ENCODE measurements around the gene FSHR.

The FSHR gene

DNA sequence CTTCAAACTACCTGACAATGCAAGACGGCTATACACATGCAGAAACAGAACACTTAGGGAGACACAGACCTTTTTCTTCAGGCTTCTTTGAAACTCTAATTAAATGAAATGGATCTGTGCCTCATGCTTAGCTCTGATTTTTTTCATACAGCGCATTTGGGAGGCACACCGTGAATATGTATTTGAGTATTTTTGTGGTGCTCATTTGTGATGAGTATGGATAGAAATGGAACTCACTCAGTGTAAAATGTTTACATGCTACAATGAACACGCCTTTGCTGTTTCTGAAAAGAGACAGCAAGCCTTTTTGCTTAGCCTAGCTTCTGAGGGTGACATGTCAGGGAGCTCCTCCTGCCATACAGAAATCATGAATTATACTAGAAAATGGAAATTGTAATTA is 113.3 kb downstream of the FSHR start:
- no peak overlapping the region for H3K4me2 ChIP-seq (ENCODE audit: low read length)
- no peaks in the 10 kb centered on the region for H4K20me1 ChIP-seq (ENCODE audit: insufficient read depth, low read length)
- no peak overlapping the region for H3K9ac ChIP-seq (ENCODE audit: low read length)
- H3F3A ChIP-seq (ENCODE audit: insufficient read depth, low read length) = no peaks in the 10 kb centered on the region
- no peaks in the 10 kb centered on the region for H3K36me3 ChIP-seq (ENCODE audit: insufficient read depth, low read length)
- H3K9me2 ChIP-seq (ENCODE audit: low read depth, low read length) = no peaks in the 10 kb centered on the region
- H2AFZ ChIP-seq (ENCODE audit: low read length) = no peak overlapping the region
- H3K27me3 ChIP-seq (ENCODE audit: insufficient read depth, low read length) = no peaks in the 10 kb centered on the region
- no peaks in the 10 kb centered on the region for H3K9me3 ChIP-seq (ENCODE audit: low read length)
- TF ChIP-seq EZH2 (IDR thresholded peaks at IDR 0.05; ENCODE audit: borderline replicate concordance, low read length) = no peak
- TF ChIP-seq, protein P1, sequence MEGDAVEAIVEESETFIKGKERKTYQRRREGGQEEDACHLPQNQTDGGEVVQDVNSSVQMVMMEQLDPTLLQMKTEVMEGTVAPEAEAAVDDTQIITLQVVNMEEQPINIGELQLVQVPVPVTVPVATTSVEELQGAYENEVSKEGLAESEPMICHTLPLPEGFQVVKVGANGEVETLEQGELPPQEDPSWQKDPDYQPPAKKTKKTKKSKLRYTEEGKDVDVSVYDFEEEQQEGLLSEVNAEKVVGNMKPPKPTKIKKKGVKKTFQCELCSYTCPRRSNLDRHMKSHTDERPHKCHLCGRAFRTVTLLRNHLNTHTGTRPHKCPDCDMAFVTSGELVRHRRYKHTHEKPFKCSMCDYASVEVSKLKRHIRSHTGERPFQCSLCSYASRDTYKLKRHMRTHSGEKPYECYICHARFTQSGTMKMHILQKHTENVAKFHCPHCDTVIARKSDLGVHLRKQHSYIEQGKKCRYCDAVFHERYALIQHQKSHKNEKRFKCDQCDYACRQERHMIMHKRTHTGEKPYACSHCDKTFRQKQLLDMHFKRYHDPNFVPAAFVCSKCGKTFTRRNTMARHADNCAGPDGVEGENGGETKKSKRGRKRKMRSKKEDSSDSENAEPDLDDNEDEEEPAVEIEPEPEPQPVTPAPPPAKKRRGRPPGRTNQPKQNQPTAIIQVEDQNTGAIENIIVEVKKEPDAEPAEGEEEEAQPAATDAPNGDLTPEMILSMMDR (IDR thresholded peaks at IDR 0.05; ENCODE audit: low read length) = no peak
- H3K27ac ChIP-seq (ENCODE audit: low read depth, low read length, poor library complexity, severe bottlenecking) = no peak overlapping the region
- no peaks in the 10 kb centered on the region for H3K79me2 ChIP-seq (ENCODE audit: insufficient read depth, low read length)
- H3K4me1 ChIP-seq (ENCODE audit: insufficient read depth, low read length, severe bottlenecking) = no peaks in the 10 kb centered on the region
- no peak overlapping the region for H3K4me3 ChIP-seq (ENCODE audit: low read depth, low read length, poor library complexity, severe bottlenecking)

DNA sequence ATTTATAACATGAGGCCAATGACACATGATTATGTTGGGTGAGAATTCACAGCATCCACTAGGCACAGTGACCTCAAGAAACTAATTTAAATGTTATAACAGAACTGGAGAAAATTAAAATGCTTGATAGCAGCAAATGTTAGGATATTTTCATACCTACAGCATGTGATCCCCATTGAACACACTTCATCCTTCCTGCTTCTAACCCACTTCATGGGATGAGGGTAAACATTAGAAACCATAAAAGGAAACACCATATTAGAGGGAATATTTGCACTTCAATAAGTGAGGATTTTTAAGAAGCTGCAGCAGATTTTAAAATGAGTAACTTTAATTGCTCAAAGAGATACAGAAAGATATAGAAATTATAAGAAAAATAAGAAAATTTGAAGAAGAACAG is 117.1 kb downstream of the FSHR start:
- H3K36me3 ChIP-seq (ENCODE audit: insufficient read depth, low read length) = no peaks in the 10 kb centered on the region
- TF ChIP-seq, protein P1 (IDR thresholded peaks at IDR 0.05; ENCODE audit: low read length) = no peak
- H3K27me3 ChIP-seq (ENCODE audit: insufficient read depth, low read length) = no peaks in the 10 kb centered on the region
- H3K4me1 ChIP-seq (ENCODE audit: insufficient read depth, low read length, severe bottlenecking) = no peaks in the 10 kb centered on the region
- H3K9me3 ChIP-seq (ENCODE audit: low read length) = no peaks in the 10 kb centered on the region
- H3K27ac ChIP-seq (ENCODE audit: low read depth, low read length, poor library complexity, severe bottlenecking) = no peak overlapping the region
- H3K79me2 ChIP-seq (ENCODE audit: insufficient read depth, low read length) = no peaks in the 10 kb centered on the region
- no peaks in the 10 kb centered on the region for H3K9me2 ChIP-seq (ENCODE audit: low read depth, low read length)
- no peaks in the 10 kb centered on the region for H4K20me1 ChIP-seq (ENCODE audit: insufficient read depth, low read length)
- no peak overlapping the region for H3K9ac ChIP-seq (ENCODE audit: low read length)
- no peak overlapping the region for H2AFZ ChIP-seq (ENCODE audit: low read length)
- no peak overlapping the region for H3K4me3 ChIP-seq (ENCODE audit: low read depth, low read length, poor library complexity, severe bottlenecking)
- H3F3A ChIP-seq (ENCODE audit: insufficient read depth, low read length) = no peaks in the 10 kb centered on the region
- no peak overlapping the region for H3K4me2 ChIP-seq (ENCODE audit: low read length)

DNA sequence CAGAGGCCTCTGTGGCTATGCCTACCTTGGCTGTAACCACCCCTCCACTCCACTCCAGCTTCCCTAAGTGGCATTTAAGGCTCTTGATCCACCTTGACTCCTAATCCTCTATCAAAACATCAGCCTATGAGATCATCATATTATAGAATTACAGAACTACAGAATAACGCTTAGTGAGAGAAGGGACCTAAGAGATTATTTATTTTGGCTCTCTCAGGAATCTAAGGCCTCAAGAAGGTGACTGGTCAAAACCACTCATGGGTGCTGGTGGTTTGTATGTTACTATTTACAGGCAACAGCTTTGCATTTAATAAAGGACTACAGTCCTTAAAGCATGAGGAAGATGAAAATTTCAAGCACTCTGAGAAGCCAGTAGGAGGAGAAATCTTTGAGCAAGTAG is 118.8 kb downstream of the FSHR start:
- H2AFZ ChIP-seq (ENCODE audit: low read length) = no peak overlapping the region
- no peaks in the 10 kb centered on the region for H3K9me3 ChIP-seq (ENCODE audit: low read length)
- H3K27me3 ChIP-seq (ENCODE audit: insufficient read depth, low read length) = no peaks in the 10 kb centered on the region
- H3K9ac ChIP-seq (ENCODE audit: low read length) = no peak overlapping the region
- no peak overlapping the region for H3K27ac ChIP-seq (ENCODE audit: low read depth, low read length, poor library complexity, severe bottlenecking)
- H3F3A ChIP-seq (ENCODE audit: insufficient read depth, low read length) = no peaks in the 10 kb centered on the region
- H3K4me1 ChIP-seq (ENCODE audit: insufficient read depth, low read length, severe bottlenecking) = no peaks in the 10 kb centered on the region
- H3K4me2 ChIP-seq (ENCODE audit: low read length) = no peak overlapping the region
- no peak overlapping the region for H3K4me3 ChIP-seq (ENCODE audit: low read depth, low read length, poor library complexity, severe bottlenecking)
- no peaks in the 10 kb centered on the region for H3K9me2 ChIP-seq (ENCODE audit: low read depth, low read length)
- no peaks in the 10 kb centered on the region for H3K79me2 ChIP-seq (ENCODE audit: insufficient read depth, low read length)
- H4K20me1 ChIP-seq (ENCODE audit: insufficient read depth, low read length) = no peaks in the 10 kb centered on the region
- H3K36me3 ChIP-seq (ENCODE audit: insufficient read depth, low read length) = no peaks in the 10 kb centered on the region
- TF ChIP-seq, protein P1 (IDR thresholded peaks at IDR 0.05; ENCODE audit: low read length) = no peak
- TF ChIP-seq EZH2 (IDR thresholded peaks at IDR 0.05; ENCODE audit: borderline replicate concordance, low read length) = no peak
